HG03196 (cell line): Measurements from ENCODE around the gene ACADS.
A peak's percentile ranks its signal among the peaks of the same experiment; 100 is the strongest.

Experiments used
- ATAC-seq: cut with Tn5 transposase; IDR thresholded peaks from one replicate; pipeline ENCODE4 v1.9.1; 2021; ENCODE audit not compliant: unreplicated experiment

Gene ACADS, protein sequence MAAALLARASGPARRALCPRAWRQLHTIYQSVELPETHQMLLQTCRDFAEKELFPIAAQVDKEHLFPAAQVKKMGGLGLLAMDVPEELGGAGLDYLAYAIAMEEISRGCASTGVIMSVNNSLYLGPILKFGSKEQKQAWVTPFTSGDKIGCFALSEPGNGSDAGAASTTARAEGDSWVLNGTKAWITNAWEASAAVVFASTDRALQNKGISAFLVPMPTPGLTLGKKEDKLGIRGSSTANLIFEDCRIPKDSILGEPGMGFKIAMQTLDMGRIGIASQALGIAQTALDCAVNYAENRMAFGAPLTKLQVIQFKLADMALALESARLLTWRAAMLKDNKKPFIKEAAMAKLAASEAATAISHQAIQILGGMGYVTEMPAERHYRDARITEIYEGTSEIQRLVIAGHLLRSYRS

DNA sequence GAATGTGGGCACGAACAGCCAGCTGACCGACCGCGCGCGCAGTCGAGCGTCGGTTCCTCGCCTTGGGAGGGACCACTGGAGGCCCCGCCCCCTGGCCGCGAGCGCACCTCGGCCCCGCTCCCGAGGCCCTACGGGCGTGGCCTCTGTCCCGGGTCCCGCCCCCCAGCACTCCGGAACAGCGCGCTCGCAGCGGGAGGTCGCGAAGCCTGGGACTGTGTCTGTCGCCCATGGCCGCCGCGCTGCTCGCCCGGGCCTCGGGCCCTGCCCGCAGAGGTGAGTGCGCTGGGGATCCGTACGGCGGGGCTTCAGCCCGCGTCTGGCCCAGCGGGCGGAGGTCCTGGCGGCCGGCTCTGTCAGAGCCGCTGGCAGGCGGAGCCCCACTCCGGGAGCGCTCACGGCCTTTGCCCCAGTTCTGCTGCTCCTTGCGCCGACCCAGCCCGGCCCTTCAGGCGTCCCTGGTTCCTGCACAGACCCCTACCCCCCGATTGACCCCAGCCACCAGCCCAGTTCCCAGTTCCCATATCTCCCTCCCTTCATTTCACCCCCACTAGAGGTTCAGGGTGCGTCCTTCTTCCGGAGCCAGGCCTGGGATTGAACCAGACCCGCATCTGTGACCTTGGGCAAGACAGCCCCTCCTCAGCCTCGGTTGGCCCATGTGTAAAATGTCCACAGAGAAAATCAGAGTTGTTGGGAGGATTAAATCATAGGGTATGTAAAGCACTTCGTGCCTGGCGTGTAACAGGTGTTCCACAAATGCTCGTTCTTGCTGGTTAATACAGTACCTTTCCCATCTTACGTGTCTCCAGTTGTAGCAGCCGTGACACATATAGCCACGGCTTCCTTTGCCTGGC is at the start of gene ACADS:
Gene ACADS (plus strand): TSS at position 168 of the 851 bp plus-strand sequence. CDS start 60 bp downstream, at position 228.
- ATAC-seq, result peak; percentile 91

DNA sequence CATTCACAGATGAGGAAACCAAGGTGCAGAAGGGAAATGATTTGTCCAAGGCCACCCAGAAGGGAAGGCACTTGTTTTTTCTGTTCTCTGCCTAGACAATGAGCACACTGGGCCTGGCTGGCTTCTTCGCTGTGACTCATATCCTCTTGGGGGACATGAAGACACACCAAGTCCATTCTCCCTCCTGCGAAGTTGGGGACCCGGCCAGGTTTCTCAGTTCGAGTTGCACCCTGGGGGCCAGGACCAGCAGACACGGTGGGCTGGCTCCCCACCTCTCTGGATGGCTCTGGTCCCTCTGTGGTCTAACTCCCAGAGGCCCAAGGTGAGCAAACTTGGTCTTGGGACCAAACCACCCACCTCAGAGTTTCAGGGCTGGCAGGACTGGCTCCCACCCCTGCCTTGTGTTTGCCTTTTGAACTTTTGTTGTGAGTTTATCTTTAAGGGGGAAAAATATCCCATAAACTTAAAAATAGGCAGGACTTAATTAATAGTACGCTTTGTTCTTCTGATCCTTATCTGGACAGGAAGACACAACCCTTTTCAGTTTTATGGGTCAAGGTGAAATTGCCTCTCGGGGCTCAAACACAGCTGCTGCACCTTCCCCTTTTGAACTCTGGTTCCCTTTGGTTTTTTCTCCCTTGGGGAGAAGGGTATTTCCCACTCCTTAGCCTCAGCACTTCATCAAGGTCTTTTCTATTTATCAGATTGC is 47.7 kb upstream of the ACADS start:
- ATAC-seq, result peak; percentile 57

DNA sequence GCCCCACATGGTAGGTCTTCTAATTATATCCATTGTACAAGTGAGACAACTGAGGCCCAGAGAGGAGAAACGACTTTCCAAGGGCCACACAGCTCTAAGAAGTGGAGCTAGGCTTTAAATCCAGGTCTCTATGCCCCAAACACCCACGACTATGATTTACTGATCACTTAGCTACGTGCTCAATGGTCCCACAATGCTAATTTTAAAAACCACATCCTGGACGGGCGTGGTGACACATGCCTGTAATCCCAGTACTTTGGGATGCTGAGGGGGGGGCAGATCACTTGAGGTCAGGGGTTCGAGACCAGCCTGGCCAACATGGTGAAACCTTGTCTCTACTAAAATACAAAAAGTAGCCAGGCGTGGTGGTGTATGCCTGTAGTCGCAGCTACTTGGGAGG is 47.1 kb upstream of the ACADS start:
- no peak for ATAC-seq

DNA sequence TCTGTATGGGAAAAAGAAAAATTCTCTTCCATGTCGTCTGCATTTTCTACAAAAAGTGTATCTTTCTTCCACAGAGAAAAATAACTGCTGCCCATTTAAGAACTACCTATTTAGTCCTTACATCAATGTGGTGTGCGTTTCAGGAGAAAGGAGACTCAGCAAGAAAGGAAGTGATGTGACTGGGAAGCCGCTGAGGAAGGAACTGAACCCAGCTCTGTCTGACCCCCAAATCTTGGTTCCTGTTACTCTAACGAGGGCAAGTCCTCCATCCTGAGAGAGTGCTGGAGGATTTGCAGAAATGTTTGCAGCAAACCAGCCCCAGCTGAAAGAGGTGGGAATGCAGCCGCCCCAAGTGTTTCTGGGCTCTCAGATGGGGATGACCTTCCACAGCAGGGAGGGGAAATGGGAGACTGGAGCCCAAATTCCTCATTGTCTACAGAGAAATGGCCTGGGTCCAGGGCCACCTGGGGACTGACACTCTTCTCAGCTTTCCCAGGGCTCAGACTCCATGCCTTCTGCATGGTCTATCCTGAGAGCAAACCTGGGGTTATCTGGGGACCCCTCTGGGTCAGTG is 45.4 kb upstream of the ACADS start:
- no peak for ATAC-seq

DNA sequence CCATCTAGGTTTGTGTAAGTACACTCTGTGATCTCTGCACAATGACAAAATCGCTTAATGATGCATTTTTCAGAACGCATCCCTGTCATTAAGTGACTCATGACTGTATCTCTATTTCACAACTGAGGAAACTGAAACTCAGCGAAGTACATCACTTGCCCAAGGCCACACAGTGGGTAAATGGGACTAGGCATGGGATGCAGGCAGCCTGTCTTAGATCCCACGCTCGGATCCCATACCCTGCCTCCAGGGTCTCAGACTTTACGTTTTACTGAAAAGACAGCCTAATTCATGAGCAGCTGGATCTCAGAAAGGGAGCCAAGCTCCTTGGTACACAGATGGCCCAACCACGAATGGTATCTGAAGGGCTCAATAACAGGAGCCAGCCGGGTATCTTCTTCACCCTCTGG is 41.1 kb upstream of the ACADS start:
- ATAC-seq, result no peak

DNA sequence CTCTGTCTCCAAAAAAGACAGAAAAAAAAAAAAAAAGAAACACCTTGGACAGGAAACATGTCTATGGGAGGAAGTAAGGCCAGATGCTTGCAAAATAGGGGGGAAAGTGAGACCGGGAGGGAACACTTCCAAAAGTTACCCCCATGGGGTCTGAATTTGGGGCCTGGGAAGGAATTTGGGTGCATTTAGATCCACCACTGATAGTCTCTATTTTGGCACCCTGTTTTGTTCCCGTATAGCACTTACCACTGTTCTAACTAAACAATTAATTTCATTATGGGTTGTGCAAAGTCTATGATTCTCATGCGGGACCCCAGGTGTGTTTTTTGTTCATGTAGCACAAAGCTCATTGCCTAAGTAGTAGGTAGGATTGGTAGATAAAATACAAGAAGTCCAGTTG is 40.1 kb upstream of the ACADS start:
- no peak for ATAC-seq

DNA sequence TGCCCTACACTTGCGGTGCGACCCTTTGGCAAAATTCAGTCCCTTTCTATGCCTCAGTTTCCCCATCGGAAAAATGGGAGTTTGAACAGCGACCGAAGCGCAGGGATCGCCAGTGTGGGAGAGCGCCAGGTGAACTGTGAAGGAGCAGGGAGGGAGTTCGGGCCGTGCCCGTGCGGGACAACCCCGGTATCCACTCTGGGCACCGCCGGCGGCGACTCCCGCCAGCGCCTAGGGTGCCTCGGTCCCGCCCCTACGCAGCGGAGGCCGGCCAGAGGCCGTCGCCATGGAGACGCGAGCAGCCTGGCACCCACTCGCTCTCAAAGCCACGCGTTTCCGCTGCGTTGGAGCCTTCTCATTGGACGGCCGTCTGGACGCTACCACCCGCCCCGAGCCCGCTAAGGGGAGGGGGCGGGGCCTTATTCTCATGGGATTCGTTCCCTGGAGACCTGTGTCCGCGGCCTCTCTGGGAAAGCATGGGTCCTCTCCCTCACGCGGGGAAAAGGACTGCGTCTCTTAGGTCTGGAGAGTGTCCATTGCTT is 39.4 kb upstream of the ACADS start:
- ATAC-seq, result peak; percentile 73

DNA sequence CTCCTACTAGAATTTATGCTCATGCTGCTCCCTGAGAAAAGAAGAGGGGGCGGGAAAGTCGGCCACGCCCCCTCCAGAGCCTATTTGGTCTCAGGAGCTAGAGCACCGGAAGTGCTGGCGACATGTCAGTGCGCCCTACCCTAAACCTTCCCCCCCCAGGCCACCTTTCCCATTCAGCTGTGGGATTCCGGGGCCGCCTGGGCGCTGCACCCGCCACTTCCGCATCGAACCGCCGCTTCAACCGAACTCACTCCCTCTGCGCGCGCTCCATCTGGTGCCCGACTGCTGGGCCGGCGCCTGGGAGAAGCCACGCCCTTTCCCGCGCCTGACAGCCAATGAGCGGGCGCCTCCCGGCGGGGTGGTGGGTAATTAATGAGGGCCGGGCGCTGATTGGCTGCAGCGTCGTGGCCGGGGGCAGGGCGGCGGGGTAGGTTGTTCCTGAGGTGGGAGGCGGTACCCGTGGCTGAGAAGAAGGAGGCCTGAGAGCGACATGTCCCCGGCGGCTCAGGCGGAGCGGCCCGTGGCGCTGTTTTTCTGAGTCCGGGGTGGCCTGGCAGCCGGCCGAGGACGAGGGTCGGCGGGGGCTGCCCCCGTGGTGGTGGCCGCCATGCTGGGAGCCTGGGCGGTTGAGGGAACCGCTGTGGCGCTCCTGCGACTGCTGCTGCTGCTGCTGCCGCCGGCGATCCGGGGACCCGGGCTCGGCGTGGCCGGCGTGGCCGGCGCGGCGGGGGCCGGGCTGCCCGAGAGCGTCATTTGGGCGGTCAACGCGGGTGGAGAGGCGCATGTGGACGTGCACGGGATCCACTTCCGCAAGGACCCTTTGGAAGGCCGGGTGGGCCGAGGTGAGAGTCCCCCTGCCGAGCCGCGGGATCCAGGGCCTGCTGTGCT is 38.7 kb upstream of the ACADS start, which contains the start of gene MLEC:
Gene MLEC (plus strand): TSS at position 460 of the 888 bp plus-strand sequence. CDS start 148 bp downstream, at position 608.
- peak; percentile 68 for ATAC-seq

DNA sequence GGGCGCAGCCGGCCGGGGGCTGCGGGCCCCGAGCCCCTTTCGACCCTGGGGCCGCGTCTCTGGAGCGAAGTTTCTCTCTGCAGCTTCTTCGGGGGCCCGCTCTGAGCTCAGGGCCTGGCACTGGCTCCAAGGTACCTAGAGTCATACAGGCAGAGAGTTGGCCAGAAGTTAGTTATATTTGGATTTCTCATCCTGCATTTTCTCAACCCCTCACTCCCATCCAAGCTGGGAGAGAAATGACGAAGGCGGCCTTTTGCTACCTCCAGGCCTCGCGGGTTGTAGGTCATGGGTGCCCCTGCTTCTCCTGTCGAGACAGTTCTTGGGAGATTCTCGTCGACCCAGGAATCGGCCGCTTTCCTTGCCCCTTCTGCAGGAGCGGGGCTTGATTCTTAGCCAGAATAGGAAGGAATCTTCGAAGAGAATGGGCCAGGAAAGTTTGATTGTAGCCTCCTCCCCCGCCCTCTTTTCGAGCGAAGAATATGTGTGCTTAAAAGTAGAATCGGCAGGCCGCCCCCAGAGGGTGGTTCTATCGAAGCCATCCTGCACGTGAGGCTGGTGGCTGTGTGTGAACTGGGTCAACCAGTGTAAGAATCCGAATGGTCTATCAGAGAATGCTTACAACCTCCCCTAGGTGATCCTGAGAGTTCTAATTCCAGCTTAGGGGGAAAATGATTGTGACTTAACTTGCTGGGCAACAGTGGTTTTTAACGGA is 37.9 kb upstream of the ACADS start:
- ATAC-seq, result no peak

DNA sequence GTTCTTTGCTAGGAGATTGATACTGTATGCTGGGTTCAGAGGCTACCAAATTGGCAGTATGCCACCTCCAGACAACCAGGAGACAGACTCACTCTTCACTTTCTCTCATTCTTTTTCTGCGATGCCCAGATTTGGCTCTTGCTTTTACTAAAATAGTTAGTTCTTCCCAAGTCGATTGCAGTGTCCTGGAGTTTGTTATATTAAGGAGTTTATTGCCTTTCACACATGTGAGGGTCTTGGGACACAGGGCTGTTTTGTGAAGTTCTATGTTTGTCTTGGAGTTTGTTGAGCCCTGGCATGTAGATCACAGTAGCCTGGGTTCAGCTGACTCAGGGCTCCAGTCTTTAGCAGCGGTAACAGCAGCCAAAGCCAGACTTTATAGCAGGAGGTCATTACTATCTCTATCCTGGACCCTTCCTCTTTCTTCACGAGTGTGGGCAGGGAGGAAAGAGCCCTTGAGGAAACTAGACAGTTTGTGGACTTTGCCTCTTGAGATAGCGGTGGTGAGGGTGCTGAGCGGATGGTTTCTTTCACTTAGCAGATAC is 37.0 kb upstream of the ACADS start:
- ATAC-seq, result no peak

DNA sequence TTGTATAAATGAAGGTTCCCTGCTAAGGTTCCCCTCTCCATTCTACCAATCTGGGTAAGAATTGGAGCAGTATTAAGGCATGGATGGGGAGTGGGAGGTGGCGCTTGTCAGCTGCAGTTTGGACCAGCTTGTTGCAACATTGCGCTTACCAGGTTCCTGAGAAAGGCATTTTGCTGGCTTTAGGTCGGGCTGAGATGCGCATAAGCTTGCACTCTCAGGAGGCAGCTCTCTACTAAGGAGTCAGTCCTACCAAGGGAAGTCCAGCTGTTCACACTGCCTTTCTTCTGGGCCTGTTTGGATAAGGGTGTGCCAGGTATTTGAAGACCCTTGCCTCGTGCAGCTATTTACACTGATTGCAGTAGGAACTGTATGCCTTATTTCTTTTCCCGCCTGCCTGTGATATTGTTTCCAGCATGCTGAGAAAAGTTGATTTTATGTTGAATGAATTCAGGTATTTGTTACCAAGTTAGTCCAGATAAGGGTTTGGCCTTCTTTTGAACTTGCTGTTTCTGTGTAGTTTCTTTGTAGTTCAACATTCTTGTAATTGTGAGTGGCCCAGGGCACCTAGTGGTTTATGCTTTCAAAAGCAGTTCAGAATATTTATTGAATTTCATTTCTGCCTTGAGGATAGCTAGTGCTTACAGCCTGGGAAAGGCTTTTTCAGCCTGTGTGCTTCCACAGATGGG is 36.1 kb upstream of the ACADS start:
- ATAC-seq, result no peak

DNA sequence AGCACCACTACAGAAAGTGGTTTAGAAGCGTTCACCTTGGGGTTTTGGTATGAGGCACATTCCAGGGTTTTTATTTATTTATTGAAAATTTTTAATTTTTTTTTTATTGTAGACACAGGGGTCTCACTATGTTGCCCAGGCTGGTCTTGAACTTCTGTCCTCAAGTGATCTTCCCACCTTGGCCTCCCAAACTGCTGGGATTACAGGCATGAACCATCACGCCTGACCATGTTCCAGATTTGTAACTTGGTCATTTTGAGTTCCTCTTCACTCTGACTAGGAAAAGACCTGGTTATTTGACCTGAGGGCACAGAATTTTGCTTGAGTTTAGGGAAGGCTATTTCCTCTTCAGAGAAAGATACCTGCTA is 35.6 kb upstream of the ACADS start:
- no peak for ATAC-seq

DNA sequence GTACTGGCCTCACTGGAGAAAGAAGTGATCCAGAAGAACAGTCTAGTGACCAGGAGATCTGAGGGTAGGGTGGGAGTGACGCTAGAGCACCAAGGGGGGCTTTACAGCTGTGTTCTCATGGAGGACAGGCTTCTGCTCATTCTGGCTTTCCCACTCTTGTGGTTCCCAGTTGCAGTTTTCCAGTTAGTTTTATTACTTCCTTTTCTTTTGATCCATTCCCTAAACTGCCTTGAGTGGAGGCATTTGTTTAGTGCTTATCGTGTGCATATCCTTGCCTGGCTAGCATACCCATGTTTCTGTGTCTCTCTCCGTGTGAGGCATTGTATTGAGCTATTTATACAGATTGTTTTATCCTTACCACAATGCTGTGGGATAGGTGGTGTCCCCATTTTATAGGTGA is 34.6 kb upstream of the ACADS start:
- no peak for ATAC-seq

DNA sequence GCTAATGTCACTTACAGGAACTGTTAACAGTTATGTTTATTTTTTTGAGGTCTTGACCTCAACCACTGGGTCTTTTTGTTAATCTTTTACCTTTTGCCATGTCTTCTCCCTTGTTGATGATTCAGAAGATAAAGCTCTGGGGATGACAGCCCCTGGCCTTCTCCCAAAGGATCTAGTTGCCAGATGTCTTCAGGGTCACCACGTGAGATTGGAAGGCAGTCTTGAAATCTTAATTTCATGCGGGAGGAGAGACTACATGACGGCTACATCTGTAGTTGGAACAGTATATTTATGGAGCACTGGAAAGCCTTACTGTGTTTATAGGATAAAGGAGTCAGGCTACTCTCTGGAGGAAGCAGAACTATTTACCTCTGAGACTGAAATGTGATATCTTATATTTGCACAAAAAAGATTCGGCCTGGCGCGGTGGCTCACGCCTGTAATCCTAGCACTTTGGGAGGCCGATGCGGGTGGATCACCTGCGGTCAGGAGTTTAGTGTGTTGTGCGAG is 33.0 kb upstream of the ACADS start:
- no peak for ATAC-seq

DNA sequence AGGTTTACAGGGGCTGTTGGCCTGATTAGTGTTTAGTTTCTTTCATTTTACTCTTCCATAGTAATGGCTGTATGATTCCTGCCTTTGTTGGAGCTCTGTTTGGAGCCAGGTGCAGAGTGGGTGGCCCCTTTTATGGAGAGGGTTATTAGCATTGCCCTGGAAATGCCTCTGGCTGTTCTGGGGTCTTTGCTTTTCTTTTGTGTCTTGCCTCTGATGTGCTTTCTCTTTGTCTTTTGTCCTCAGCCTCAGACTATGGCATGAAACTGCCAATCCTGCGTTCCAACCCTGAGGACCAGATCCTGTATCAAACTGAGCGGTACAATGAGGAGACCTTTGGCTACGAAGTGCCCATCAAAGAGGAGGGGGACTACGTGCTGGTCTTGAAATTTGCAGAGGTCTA is 31.8 kb upstream of the ACADS start:
- ATAC-seq, result no peak

DNA sequence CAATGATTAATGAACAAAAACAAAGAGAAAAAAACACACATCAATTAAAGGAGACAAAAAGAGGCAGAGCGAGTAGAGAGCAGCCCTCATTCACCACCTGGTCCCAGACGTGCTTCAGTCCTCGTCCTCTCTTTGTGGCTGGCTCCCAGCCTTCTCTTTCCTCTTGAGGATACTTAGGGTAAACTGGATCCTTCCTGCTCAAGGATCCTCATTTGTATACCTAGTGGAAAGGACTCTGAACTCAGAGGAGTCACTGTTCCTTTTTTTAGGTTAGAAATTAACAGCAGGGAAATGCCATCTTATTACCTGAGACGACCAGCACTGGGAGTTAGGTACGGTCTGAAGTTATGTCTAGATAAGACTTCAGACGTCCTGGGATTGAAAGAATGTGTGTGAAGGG is 29.0 kb upstream of the ACADS start:
- ATAC-seq, result no peak

DNA sequence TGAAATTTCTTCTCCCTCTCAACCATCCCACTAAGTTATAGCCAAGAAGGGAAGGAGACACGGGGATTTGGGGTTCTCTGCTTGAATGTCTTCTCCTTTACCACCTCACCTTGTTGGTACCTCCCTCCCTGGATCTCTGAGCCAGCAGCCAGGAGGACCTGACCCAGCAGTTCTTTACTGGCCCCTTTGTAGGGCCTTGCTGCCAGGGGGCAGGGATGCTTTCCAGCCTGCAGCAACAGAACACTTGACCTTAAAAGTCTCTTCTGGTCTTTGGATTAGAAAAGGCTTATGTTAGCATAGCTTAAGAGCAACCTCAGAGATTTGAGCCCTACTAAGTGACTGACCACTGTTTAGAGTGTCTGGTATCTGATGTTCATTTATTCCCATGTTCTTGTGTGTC is 28.3 kb upstream of the ACADS start:
- no peak for ATAC-seq

DNA sequence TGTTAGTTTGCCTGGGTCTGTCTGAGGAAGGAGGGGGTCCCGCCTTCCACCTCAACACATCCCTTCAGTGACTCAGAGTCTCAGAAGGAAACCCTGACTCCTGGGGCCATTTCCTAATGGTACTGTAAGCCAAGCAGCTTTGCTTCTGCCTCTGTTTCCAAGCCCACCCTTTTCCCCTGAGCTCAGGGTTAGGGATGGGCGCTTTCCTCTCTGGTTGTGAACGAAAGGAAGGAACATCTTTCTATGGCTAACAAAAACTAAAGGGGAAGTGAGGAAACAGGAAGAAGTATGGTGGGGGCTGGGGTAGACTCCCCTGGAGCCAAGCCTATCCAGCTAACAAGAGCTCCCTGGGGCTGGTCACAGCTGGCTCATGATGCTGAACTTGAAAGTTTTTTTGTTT is 27.0 kb upstream of the ACADS start:
- no peak for ATAC-seq
